ENCODE results near the gene FKBP3.

DNA sequence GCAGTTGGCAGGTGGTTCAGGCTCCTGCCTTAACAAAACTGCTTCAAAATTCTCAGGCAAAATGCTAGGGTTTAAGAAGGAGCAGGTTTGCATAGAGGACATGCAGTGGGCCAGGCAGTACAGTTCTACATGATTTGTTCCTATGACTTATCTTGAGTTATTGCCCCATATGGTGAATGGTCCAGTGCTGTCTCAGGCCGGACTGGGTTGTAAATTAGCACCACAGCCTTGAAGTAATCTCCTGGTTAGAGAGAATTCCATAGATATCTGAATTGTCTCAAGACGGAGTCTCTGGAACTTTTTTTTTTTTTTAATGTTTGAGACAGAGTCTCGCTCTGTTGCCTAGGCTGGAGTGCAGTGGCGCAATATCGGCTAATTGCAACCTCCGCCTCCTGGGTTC lies 62.2 kb downstream of the FKBP3 start:
- no peak for TF ChIP-seq EZH2phosphoT487 (IDR thresholded peaks at IDR 0.05; ENCODE audit: low read depth)
- TF ChIP-seq, protein P1, sequence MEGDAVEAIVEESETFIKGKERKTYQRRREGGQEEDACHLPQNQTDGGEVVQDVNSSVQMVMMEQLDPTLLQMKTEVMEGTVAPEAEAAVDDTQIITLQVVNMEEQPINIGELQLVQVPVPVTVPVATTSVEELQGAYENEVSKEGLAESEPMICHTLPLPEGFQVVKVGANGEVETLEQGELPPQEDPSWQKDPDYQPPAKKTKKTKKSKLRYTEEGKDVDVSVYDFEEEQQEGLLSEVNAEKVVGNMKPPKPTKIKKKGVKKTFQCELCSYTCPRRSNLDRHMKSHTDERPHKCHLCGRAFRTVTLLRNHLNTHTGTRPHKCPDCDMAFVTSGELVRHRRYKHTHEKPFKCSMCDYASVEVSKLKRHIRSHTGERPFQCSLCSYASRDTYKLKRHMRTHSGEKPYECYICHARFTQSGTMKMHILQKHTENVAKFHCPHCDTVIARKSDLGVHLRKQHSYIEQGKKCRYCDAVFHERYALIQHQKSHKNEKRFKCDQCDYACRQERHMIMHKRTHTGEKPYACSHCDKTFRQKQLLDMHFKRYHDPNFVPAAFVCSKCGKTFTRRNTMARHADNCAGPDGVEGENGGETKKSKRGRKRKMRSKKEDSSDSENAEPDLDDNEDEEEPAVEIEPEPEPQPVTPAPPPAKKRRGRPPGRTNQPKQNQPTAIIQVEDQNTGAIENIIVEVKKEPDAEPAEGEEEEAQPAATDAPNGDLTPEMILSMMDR (IDR thresholded peaks at IDR 0.05; ENCODE audit: low read depth, low read length) = no peak

Measured in OCI-LY3 (cell line).